ENCODE data around the gene TPD52L2.
"Not testable (repeated sequence)": the region's sequence is repeated elsewhere in the genome, so short reads cannot be mapped to it uniquely, and the experiment has no call there.

TPD52L2 gene

GRCh38 chr20:63878899-63879663, 14.0 kb downstream of the TPD52L2 start:
- DNase-seq (ENCODE audit: low read depth in 2 of 2): no peak

GRCh38 chr20:63880901-63881300, 15.8 kb downstream of the TPD52L2 start:
- DNase-seq (ENCODE audit: low read depth in 2 of 2): not testable (repeated sequence)

GRCh38 chr20:63881451-63882226, 16.6 kb downstream of the TPD52L2 start:
- DNase-seq (ENCODE audit: low read depth in 2 of 2): no peak

GRCh38 chr20:63882257-63883200, 17.5 kb downstream of the TPD52L2 start:
- DNase-seq (ENCODE audit: low read depth in 2 of 2): no peak

GRCh38 chr20:63883201-63883593, 18.1 kb downstream of the TPD52L2 start:
- DNase-seq (ENCODE audit: low read depth in 2 of 2): no peak

- DNase-seq (ENCODE audit: low read depth in 2 of 2): no peak
Measured at GRCh38 chr20:63884506-63885263, 19.6 kb downstream of the TPD52L2 start.

GRCh38 chr20:63885264-63886053, 20.4 kb downstream of the TPD52L2 start:
- no peak for DNase-seq (ENCODE audit: low read depth in 2 of 2)

- no peak for DNase-seq (ENCODE audit: low read depth in 2 of 2)
Measured at GRCh38 chr20:63886054-63886419, 21.0 kb downstream of the TPD52L2 start.

- DNase-seq (ENCODE audit: low read depth in 2 of 2): no peak
Measured at GRCh38 chr20:63886921-63887320, 21.9 kb downstream of the TPD52L2 start.

GRCh38 chr20:63889241-63890200, 24.5 kb downstream of the TPD52L2 start:
- no peak for DNase-seq (ENCODE audit: low read depth in 2 of 2)

GRCh38 chr20:63890201-63890576, 25.1 kb downstream of the TPD52L2 start:
- DNase-seq (ENCODE audit: low read depth in 2 of 2): no peak

- no peak for DNase-seq (ENCODE audit: low read depth in 2 of 2)
Measured at GRCh38 chr20:63890616-63891015, 25.5 kb downstream of the TPD52L2 start.

GRCh38 chr20:63891061-63892002, 26.3 kb downstream of the TPD52L2 start:
- no peak for DNase-seq (ENCODE audit: low read depth in 2 of 2)

GRCh38 chr20:63892402-63892801, 27.3 kb downstream of the TPD52L2 start:
- DNase-seq (ENCODE audit: low read depth in 2 of 2): no peak

GRCh38 chr20:63893999-63894357, 28.9 kb downstream of the TPD52L2 start:
- no peak for DNase-seq (ENCODE audit: low read depth in 2 of 2)

- DNase-seq (ENCODE audit: low read depth in 2 of 2): peak; percentile 93 to 94
Measured at GRCh38 chr20:63894358-63895201, 29.5 kb downstream of the TPD52L2 start, which contains the start of gene DNAJC5. Gene DNAJC5 (plus strand): TSS chr20:63895126. CDS start chr20:63928346, 33,220 bp downstream.
